GM12878 (cell line): ENCODE results near the gene KRT80. TPM values are rescaled to one million over a fixed set of nuclear protein-coding genes. Genes with fewer than 3 reads are reported as not detected.

Source experiments
- ATAC-seq: fragments of 200-7000 bp; cut with Tn5 transposase; 3 replicates; pipeline ENCODE4 v1.9.1; 2020; ENCODE audit warnings: mild to moderate bottlenecking, moderate library complexity
- BruUV-seq: library from RNA; stranded (reverse); fragments of 400-500 nt; replicated peaks from 2 replicates; lab custom pipeline; 2021; lab: Mats Ljungman, UMichigan
- CTCF ChIA-PET: fragments of 300-600 bp; sonication (Branson Sonifier 250); formaldehyde crosslinking; extraction: SDS; loops from one replicate; lab custom pipeline; 2021; ENCODE audit warnings: inconsistent platforms; lab: Yijun Ruan, JAX
- POLR2A ChIA-PET: fragments of 350-600 bp; formaldehyde crosslinking; extraction: SDS; loops from one replicate; lab custom pipeline; 2021; ENCODE audit warnings: inconsistent platforms; lab: Charles Lee
- RAD21 ChIA-PET: fragments of 300-600 bp; sonication (Branson Sonifier 250); formaldehyde crosslinking; loops from one replicate; lab custom pipeline; 2023; ENCODE audit warnings: antibody characterized with exemption; ENCODE audit not compliant: unreplicated experiment; lab: Charles Lee
- SMC1A ChIA-PET: fragments of 300-600 bp; sonication (Branson Sonifier 250); formaldehyde crosslinking; loops from one replicate; lab custom pipeline; 2023; ENCODE audit not compliant: unreplicated experiment, uncharacterized antibody; lab: Charles Lee
- DNase-seq: peaks from one replicate; pipeline ENCODE4 v3.0.0-alpha.2; 2011; ENCODE audit warnings: low read depth, low spot score
- FAIRE-seq: peaks from 3 replicates; lab custom pipeline; 2011; peaks lifted over from hg19 to GRCh38; lab: Jason Lieb, UNC
- H2AFZ ChIP-seq: 2 replicates; pipeline ENCODE4 v1.6.0; 2011; ENCODE audit warnings: low read depth, low read length, control low read depth; ENCODE audit not compliant: control insufficient read depth
- H3K27ac ChIP-seq: 2 replicates; pipeline ENCODE4 v1.5.1; 2011; ENCODE audit warnings: control low read depth; ENCODE audit not compliant: control insufficient read depth, insufficient read depth
- H3K27me3 ChIP-seq, 2 experiments: replicated peaks in 1 of 2; 2 replicates each; pipeline versions ENCODE4 v1.6.0 to v1.6.1; 2011; ENCODE audit warnings: low read length in 1 of 2; ENCODE audit not compliant: control insufficient read depth in 2 of 2, insufficient read depth in 2 of 2
- H3K36me3 ChIP-seq, 2 experiments: 2 replicates each; pipeline ENCODE4 v1.5.1; 2011; ENCODE audit warnings: low read length in 1 of 2; ENCODE audit not compliant: control insufficient read depth in 2 of 2, insufficient read depth in 2 of 2
- H3K4me1 ChIP-seq: 2 replicates; pipeline ENCODE4 v1.6.1; 2011; ENCODE audit warnings: mild to moderate bottlenecking, low read length, moderate library complexity, mixed read lengths; ENCODE audit not compliant: control insufficient read depth, insufficient read depth
- H3K4me2 ChIP-seq: 2 replicates; pipeline ENCODE4 v1.6.0; 2011; ENCODE audit warnings: control low read depth; ENCODE audit not compliant: control insufficient read depth, insufficient read depth
- H3K4me3 ChIP-seq: fragments of 200-600 bp; sonication (generic); 2 replicates; pipeline ENCODE4 v1.5.1; 2016
- H3K79me2 ChIP-seq: 2 replicates; pipeline ENCODE4 v1.6.0; 2011; ENCODE audit warnings: low read length; ENCODE audit not compliant: control insufficient read depth, insufficient read depth
- H3K9ac ChIP-seq: 2 replicates; pipeline ENCODE4 v1.8.0; 2011; ENCODE audit warnings: low read length, control low read depth, mixed read lengths; ENCODE audit not compliant: control insufficient read depth, insufficient read depth
- H3K9me3 ChIP-seq: replicated peaks from 3 replicates; pipeline ENCODE4 v1.5.1; 2011; ENCODE audit warnings: mild to moderate bottlenecking, low read length; ENCODE audit not compliant: control insufficient read depth, insufficient read depth
- H4K20me1 ChIP-seq: 2 replicates; pipeline ENCODE4 v1.6.0; 2011; ENCODE audit not compliant: control insufficient read depth, insufficient read depth
- ATF7 ChIP-seq: fragments of 450-650 bp; IDR thresholded peaks from 2 replicates; pipeline ENCODE4 v1.6.1; 2016; ENCODE audit warnings: low read depth, mild to moderate bottlenecking
- BHLHE40 ChIP-seq, 2 experiments: fragments of 450-650 bp in 1 of 2; IDR thresholded peaks; 2 replicates each; pipeline ENCODE4 v1.6.1; 2011 to 2017; ENCODE audit warnings: low read depth in 2 of 2, borderline replicate concordance in 1 of 2, improper control_type of control experiment in 1 of 2, low read length in 1 of 2, mild to moderate bottlenecking in 1 of 2
- DPF2 ChIP-seq: fragments of 450-650 bp; IDR thresholded peaks from 2 replicates; pipeline ENCODE4 v1.6.1; 2017; ENCODE audit warnings: mild to moderate bottlenecking
- ESRRA ChIP-seq: IDR thresholded peaks from 2 replicates; pipeline ENCODE4 v1.6.1; 2012; ENCODE audit warnings: mild to moderate bottlenecking, low read length, improper control_type of control experiment
- HDAC2 ChIP-seq: fragments of 200-600 bp; sonication (generic); IDR thresholded peaks from 2 replicates; pipeline ENCODE4 v1.6.1; 2017
- LARP7 ChIP-seq: fragments of 450-650 bp; IDR thresholded peaks from 2 replicates; pipeline ENCODE4 v1.6.1; 2017; ENCODE audit warnings: mild to moderate bottlenecking
- RB1 ChIP-seq: fragments of 450-650 bp; formaldehyde crosslinking; IDR thresholded peaks from 2 replicates; pipeline ENCODE4 v1.6.1; 2017; ENCODE audit warnings: mild to moderate bottlenecking, borderline replicate concordance
- RELA ChIP-seq: fragments of 450-650 bp; IDR thresholded peaks from 2 replicates; pipeline ENCODE4 v1.8.0; 2014; ENCODE audit warnings: borderline replicate concordance; ENCODE audit not compliant: partially characterized antibody
- RUNX3 ChIP-seq: IDR thresholded peaks from 2 replicates; pipeline ENCODE4 v1.6.1; 2012; ENCODE audit warnings: low read length, inconsistent platforms
- WRNIP1 ChIP-seq: IDR thresholded peaks from 2 replicates; pipeline ENCODE4 v1.6.1; 2011; ENCODE audit warnings: low read depth, low read length, improper control_type of control experiment, borderline replicate concordance
- ZNF207 ChIP-seq: fragments of 450-650 bp; IDR thresholded peaks from 2 replicates; pipeline ENCODE4 v1.6.1; 2014; ENCODE audit warnings: antibody characterized with exemption, mild to moderate bottlenecking, borderline replicate concordance
- ZSCAN29 ChIP-seq: fragments of 450-650 bp; IDR thresholded peaks from 2 replicates; pipeline ENCODE4 v1.6.1; 2017; ENCODE audit warnings: mild to moderate bottlenecking, moderate library complexity
- WGBS: methylation state at CpG from one replicate; pipeline ENCODE4 v1.1.6; 2016; ENCODE audit warnings: low lambda C conversion rate; ENCODE audit not compliant: insufficient replicate concordance, insufficient coverage; ENCODE audit errors: missing lambda C conversion rate; 5-methylcytosine and 5-hydroxymethylcytosine counted together
- in situ Hi-C: fragments of 300-500 bp; cut with MboI; formaldehyde crosslinking; loops from 9 replicates; pipeline ENCODE4 v1.14.3; 2018; ENCODE audit warnings: mixed read lengths
- intact Hi-C: fragments of 100-400 bp; cut with micrococcal nuclease; formaldehyde crosslinking; loops from one replicate; pipeline ENCODE4 v1.14.2; 2022; ENCODE audit not compliant: unreplicated experiment
- polyA plus RNA-seq, 11 experiments: library from polyadenylated mRNA; depleted of rRNA in 4 of 11; unstranded in 6 of 11; stranded (reverse) in 5 of 11; fragments of >200 nt; fragmentation: Nextera tagmentation in 4 of 11; fragmentation: Illumina TruSeq in 1 of 11; extraction: Ambion mirVana in 4 of 11; extraction: Trizol in 1 of 11; gene quantifications; 1 replicate in 1 of 11; 2 replicates in 10 of 11; pipeline versions ENCODE4 v1.2.1 to v1.2.3, GENCODE V29; 2011 to 2016; ENCODE audit warnings: inconsistent platforms in 2 of 11, missing spikeins in 2 of 11, low read depth in 1 of 11
- total RNA-seq, 4 experiments: library from RNA; depleted of rRNA in 3 of 4; stranded (reverse); fragments of >200 nt in 3 of 4; fragmentation: Illumina TruSeq in 1 of 4; extraction: Trizol in 1 of 4; gene quantifications; 2 replicates each; pipeline versions ENCODE4 v1.2.1 to v1.2.3, GENCODE V29; 2013 to 2021
- TF ChIP-seq, protein P1 (sequence below): fragments of 450-650 bp; conservative IDR thresholded peaks from 2 replicates; pipeline ENCODE4 v1.6.1; 2017; ENCODE audit warnings: mild to moderate bottlenecking, moderate library complexity
- TF ChIP-seq, protein P2 (sequence below): fragments of 450-650 bp; formaldehyde crosslinking; IDR thresholded peaks from 2 replicates; pipeline ENCODE4 v1.4.0; 2020; ENCODE audit warnings: mild to moderate bottlenecking, moderate library complexity

Gene KRT80
- total and polyA plus RNA-seq, 10 of the 15 experiments (the other 5 are each of a cell fraction or from before 2014, with no cell fraction given): 0.01 TPM; not detected in 9

DNA sequence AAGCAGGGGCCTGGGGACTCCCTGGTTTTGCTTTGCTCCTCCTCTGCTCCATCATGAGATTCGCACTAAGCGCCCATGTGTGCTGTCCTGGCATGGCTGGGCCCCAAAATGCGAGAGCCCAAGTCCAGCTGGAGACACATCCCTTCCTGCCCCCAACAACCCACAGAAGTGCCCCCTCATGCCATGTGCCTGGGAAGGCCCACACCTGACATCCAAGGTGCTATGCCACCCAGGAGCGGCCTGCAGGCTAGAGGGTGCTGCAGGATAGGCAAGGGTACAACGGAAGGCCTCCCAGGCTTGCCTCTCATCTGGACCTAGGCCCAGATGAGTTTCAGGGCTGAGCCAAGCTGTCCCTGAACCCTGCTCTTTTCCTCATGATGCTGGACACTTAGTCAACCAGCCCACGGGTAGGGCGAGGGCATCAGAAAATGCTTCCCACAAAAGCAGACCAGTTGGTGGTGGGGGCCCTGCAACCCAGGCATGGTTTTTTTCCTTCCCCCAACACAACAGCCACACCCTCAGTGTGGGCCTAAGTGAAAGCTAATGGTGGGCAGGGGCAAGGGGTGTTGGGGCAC, 13.2 kb upstream of the KRT80 start:
- no peaks in the 10 kb centered on the region; a peak in 1 of 4 replicates for H3K36me3 ChIP-seq
- ChIA-PET RAD21 (no interaction called here), CTCF (interaction anchor here (1.3 kb wide), 1 partner anchor 17 kb away, joined by 8 read pairs; no protein-coding TSS in a partner anchor), POLR2A (no interaction called here), SMC1A (no interaction called here)
- no peak for ATAC-seq
- H3K4me1 ChIP-seq: no peaks in the 10 kb centered on the region
- peaks cover under 1 to 2% of the 10 kb centered on the region in 2 experiments; a peak in 1 of 4 replicates for H3K27me3 ChIP-seq
- no peaks in the 10 kb centered on the region for H3K9me3 ChIP-seq
- in situ Hi-C loops: no loop called here
- DNase-seq: no peak
- no peak for FAIRE-seq
- no peak overlapping the region for H3K27ac ChIP-seq
- H4K20me1 ChIP-seq: no peaks in the 10 kb centered on the region
- H2AFZ ChIP-seq: no peak overlapping the region
- no peak overlapping the region for H3K9ac ChIP-seq
- no peak overlapping the region for H3K4me2 ChIP-seq
- intact Hi-C loops: no loop called here
- H3K4me3 ChIP-seq: no peak overlapping the region
- no TSS peak for BruUV-seq
- TF ChIP-seq, protein P1, sequence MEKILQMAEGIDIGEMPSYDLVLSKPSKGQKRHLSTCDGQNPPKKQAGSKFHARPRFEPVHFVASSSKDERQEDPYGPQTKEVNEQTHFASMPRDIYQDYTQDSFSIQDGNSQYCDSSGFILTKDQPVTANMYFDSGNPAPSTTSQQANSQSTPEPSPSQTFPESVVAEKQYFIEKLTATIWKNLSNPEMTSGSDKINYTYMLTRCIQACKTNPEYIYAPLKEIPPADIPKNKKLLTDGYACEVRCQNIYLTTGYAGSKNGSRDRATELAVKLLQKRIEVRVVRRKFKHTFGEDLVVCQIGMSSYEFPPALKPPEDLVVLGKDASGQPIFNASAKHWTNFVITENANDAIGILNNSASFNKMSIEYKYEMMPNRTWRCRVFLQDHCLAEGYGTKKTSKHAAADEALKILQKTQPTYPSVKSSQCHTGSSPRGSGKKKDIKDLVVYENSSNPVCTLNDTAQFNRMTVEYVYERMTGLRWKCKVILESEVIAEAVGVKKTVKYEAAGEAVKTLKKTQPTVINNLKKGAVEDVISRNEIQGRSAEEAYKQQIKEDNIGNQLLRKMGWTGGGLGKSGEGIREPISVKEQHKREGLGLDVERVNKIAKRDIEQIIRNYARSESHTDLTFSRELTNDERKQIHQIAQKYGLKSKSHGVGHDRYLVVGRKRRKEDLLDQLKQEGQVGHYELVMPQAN: no peak
- TF ChIP-seq LARP7 (no peak), RELA (no peak), BHLHE40 (IDR thresholded peaks at IDR 0.05; ENCODE audit: borderline replicate concordance in 1 of 2, low read depth in 2 of 2, low read length in 1 of 2) (no peak), ZNF207 (no peak), RB1 (no peak), ESRRA (no peak), HDAC2 (no peak), ZSCAN29 (no peak), DPF2 (no peak), WRNIP1 (no peak), ATF7 (no peak), RUNX3 (no peak)
- TF ChIP-seq, protein P2, sequence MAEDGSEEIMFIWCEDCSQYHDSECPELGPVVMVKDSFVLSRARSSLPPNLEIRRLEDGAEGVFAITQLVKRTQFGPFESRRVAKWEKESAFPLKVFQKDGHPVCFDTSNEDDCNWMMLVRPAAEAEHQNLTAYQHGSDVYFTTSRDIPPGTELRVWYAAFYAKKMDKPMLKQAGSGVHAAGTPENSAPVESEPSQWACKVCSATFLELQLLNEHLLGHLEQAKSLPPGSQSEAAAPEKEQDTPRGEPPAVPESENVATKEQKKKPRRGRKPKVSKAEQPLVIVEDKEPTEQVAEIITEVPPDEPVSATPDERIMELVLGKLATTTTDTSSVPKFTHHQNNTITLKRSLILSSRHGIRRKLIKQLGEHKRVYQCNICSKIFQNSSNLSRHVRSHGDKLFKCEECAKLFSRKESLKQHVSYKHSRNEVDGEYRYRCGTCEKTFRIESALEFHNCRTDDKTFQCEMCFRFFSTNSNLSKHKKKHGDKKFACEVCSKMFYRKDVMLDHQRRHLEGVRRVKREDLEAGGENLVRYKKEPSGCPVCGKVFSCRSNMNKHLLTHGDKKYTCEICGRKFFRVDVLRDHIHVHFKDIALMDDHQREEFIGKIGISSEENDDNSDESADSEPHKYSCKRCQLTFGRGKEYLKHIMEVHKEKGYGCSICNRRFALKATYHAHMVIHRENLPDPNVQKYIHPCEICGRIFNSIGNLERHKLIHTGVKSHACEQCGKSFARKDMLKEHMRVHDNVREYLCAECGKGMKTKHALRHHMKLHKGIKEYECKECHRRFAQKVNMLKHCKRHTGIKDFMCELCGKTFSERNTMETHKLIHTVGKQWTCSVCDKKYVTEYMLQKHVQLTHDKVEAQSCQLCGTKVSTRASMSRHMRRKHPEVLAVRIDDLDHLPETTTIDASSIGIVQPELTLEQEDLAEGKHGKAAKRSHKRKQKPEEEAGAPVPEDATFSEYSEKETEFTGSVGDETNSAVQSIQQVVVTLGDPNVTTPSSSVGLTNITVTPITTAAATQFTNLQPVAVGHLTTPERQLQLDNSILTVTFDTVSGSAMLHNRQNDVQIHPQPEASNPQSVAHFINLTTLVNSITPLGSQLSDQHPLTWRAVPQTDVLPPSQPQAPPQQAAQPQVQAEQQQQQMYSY (CRISPR knock-in tag): no peak
- TF ChIP-seq, all 136 proteins: peak for 0
- 42% methylated on average over 7 of the region's 7 CpGs for WGBS
- H3K79me2 ChIP-seq: no peaks in the 10 kb centered on the region
